Measurements from ENCODE around the gene WDR45B. TPM values are rescaled to one million over a fixed set of nuclear protein-coding genes. Genes with fewer than 3 reads are reported as not detected.

Gene WDR45B
- total RNA-seq, 2 donors from 2014 or later: 75.3 to 79.1 TPM

GRCh38 chr17:82696259-82696658 is 48.0 kb upstream of the WDR45B start:
- Histone ChIP-seq H3K4me1 (ENCODE audit: control insufficient read depth, insufficient read depth, low read length) (no peaks in the 10 kb centered on the region), H3K27ac (ENCODE audit: low read depth, low read length) (no peak overlapping the region), H3K4me3 (ENCODE audit: low read length) (no peak overlapping the region), H3K36me3 (ENCODE audit: control insufficient read depth, insufficient read depth, low read length) (no peaks in the 10 kb centered on the region), H3K27me3 (ENCODE audit: control insufficient read depth, insufficient read depth, low read length, poor library complexity, severe bottlenecking) (peaks cover 50% of the 10 kb centered on the region), H3K9ac (ENCODE audit: extremely low read depth, low read length, poor library complexity, severe bottlenecking) (no peak overlapping the region), H3K9me3 (ENCODE audit: control insufficient read depth, low read length) (peaks cover 10% of the 10 kb centered on the region)
- H3K9me3 Mint-ChIP-seq: peaks cover 16% of the 10 kb centered on the region
- no peak for DNase-seq
- 89 to 91% methylated on average over 7 to 14 of the region's 17 CpGs for WGBS, 2 experiments (ENCODE audit: insufficient coverage in 1 of 2, insufficient read length in 1 of 2)
- H3K36me3 Mint-ChIP-seq (ENCODE audit: low read depth): peaks cover 12% of the 10 kb centered on the region
- H3K4me1 Mint-ChIP-seq: no peaks in the 10 kb centered on the region
- TF ChIP-seq CTCF (conservative IDR thresholded peaks at IDR 0.05): no peak
- H3K4me3 Mint-ChIP-seq: no peak overlapping the region
- peaks cover 57% of the 10 kb centered on the region for H3K27me3 Mint-ChIP-seq (ENCODE audit: insufficient read depth)
- no peak overlapping the region for H3K27ac Mint-ChIP-seq

GRCh38 chr17:82694647-82695046 is 46.4 kb upstream of the WDR45B start:
- Histone ChIP-seq H3K27ac (ENCODE audit: low read depth, low read length) (no peak overlapping the region), H3K27me3 (ENCODE audit: control insufficient read depth, insufficient read depth, low read length, poor library complexity, severe bottlenecking) (peaks cover 36% of the 10 kb centered on the region), H3K9ac (ENCODE audit: extremely low read depth, low read length, poor library complexity, severe bottlenecking) (no peak overlapping the region), H3K4me3 (ENCODE audit: low read length) (no peak overlapping the region), H3K36me3 (ENCODE audit: control insufficient read depth, insufficient read depth, low read length) (no peaks in the 10 kb centered on the region), H3K4me1 (ENCODE audit: control insufficient read depth, insufficient read depth, low read length) (no peaks in the 10 kb centered on the region), H3K9me3 (ENCODE audit: control insufficient read depth, low read length) (peaks cover 10% of the 10 kb centered on the region)
- H3K27me3 Mint-ChIP-seq (ENCODE audit: insufficient read depth): peaks cover 42% of the 10 kb centered on the region
- TF ChIP-seq CTCF (conservative IDR thresholded peaks at IDR 0.05): no peak
- peaks cover 12% of the 10 kb centered on the region for H3K36me3 Mint-ChIP-seq (ENCODE audit: low read depth)
- no peak overlapping the region for H3K4me3 Mint-ChIP-seq
- DNase-seq: no peak
- H3K9me3 Mint-ChIP-seq: peaks cover 16% of the 10 kb centered on the region
- WGBS, 2 experiments (ENCODE audit: insufficient coverage in 1 of 2, insufficient read length in 1 of 2): 60 to 64% methylated on average over 1 to 2 of the region's 2 CpGs
- no peak overlapping the region for H3K27ac Mint-ChIP-seq
- no peaks in the 10 kb centered on the region for H3K4me1 Mint-ChIP-seq

- no peaks in the 10 kb centered on the region for H3K4me1 Mint-ChIP-seq
- Histone ChIP-seq H3K4me1 (ENCODE audit: control insufficient read depth, insufficient read depth, low read length) (no peaks in the 10 kb centered on the region), H3K9ac (ENCODE audit: extremely low read depth, low read length, poor library complexity, severe bottlenecking) (no peak overlapping the region), H3K4me3 (ENCODE audit: low read length) (no peak overlapping the region), H3K9me3 (ENCODE audit: control insufficient read depth, low read length) (peaks cover 10% of the 10 kb centered on the region), H3K27me3 (ENCODE audit: control insufficient read depth, insufficient read depth, low read length, poor library complexity, severe bottlenecking) (peaks cover 29% of the 10 kb centered on the region), H3K36me3 (ENCODE audit: control insufficient read depth, insufficient read depth, low read length) (no peaks in the 10 kb centered on the region), H3K27ac (ENCODE audit: low read depth, low read length) (no peak overlapping the region)
- H3K36me3 Mint-ChIP-seq (ENCODE audit: low read depth): peaks cover 12% of the 10 kb centered on the region
- H3K4me3 Mint-ChIP-seq: no peak overlapping the region
- 94 to 98% methylated on average over 17 to 22 of the region's 22 CpGs for WGBS, 2 experiments (ENCODE audit: insufficient coverage in 1 of 2, insufficient read length in 1 of 2)
- H3K9me3 Mint-ChIP-seq: peaks cover 16% of the 10 kb centered on the region
- peaks cover 36% of the 10 kb centered on the region for H3K27me3 Mint-ChIP-seq (ENCODE audit: insufficient read depth)
- no peak overlapping the region for H3K27ac Mint-ChIP-seq
- no peak for TF ChIP-seq CTCF (conservative IDR thresholded peaks at IDR 0.05)
- no peak for DNase-seq
Measured at GRCh38 chr17:82693168-82693867, 45.1 kb upstream of the WDR45B start.
